GM10847 (cell line): ENCODE data around the gene ELP5.

Experiments
- POLR2A ChIP-seq: IDR thresholded peaks from 2 replicates; pipeline ENCODE4 v1.6.1; 2011; ENCODE audit not compliant: insufficient read length; ENCODE audit errors: extremely low read depth

Gene ELP5

DNA sequence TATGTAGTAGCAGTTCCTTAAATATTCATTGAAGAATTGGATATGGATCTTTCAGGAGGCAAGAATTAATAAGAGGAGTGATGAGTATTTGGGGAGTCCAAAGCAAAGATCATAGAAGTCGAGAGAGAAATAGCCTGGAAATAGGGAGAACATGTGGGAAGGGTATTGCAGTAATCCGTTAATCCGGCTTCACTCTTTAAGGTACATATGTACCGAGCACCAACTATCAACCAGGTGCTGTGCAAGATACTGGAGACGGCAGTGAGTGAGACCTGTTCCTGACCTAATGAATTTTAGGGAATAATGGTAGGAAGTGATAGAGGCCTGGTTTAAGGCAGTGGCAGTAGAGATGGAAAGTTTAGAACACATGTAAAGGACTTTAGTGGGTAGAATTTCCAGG lies 1.1 kb downstream of the ELP5 start:
- TF ChIP-seq POLR2A, result no peak

DNA sequence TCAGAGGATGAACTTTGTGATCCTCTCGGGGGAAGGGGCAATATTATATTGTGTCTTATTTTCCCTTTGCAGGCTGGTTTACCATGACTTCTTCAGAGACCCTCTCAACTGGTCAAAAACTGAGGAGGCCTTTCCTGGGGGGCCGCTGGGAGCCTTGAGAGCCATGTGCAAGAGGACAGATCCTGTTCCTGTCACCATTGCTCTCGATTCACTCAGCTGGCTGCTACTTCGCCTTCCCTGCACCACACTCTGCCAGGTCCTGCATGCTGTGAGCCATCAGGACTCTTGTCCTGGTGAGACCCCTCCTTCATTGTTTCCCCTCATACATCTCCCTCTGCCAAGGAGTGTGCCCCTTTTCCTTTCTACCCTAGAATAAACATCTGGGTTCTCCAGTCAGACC lies 2.5 kb downstream of the ELP5 start:
- TF ChIP-seq POLR2A, result no peak

DNA sequence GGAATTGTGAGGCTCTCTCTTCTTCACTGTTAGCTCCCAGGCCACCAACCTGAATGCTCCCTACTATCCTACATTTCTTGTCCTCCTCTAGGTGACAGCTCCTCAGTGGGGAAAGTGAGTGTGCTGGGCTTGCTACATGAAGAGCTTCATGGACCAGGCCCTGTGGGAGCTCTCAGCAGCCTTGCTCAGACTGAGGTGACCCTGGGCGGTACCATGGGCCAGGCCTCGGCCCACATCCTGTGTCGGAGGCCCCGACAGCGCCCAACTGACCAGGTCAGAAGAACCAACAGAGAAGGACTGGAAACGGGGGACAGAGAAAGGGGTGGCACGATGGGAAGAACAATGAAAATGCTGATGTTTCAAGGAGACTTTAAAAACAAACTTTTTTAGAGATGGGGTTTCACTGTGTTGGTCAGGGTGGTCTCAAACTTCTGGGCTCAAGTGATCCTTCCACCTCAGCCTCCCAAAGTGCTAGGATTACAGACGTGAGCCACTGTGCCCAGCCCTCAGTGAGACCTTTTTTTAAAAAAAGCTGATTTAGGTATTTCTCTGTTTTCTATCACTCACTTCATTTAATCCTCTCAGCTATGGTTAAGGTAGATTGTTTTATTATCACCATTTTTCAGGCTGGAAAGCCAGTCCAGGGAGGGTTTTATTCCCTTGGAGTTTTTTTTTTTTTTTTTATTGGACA lies 4.9 kb downstream of the ELP5 start:
- no peak for TF ChIP-seq POLR2A

DNA sequence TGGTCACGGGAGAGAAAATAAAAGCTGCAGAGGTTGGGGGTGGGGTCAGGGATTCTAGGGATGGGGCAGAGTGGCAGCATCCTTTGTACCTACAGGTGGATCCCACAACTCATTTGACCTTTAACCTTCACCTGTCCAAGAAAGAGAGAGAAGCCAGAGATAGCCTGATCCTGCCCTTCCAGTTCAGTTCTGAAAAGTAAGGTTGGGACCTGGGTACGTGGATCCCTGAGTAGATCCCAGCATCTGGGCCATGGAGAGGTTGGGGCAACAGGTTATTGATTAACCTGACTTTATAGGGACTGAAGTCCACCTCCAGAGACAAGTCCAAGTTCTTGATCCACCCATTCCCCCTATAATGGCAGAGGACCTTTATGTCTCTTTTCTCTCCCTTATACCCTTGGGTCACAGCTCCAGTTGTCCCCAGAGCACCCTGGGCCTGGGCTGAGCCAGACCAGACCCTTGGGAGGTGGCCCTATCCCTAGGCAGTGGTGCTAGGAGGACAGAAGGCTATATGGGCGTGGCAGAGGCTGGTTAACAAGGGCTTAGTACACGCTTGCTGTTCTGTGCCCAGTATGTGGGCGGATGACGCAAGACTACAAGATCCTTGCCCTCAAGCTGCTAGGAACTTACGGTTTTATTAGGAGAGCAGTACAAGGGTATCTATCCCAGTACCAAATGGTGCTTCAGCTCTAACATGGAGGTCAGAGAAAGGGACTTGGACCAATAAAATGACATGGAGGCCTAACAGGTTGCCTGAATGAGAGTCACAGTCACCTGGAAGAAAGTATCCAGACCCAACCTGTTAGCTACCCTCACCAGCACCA lies 6.9 kb downstream of the ELP5 start:
- TF ChIP-seq POLR2A, result no peak

DNA sequence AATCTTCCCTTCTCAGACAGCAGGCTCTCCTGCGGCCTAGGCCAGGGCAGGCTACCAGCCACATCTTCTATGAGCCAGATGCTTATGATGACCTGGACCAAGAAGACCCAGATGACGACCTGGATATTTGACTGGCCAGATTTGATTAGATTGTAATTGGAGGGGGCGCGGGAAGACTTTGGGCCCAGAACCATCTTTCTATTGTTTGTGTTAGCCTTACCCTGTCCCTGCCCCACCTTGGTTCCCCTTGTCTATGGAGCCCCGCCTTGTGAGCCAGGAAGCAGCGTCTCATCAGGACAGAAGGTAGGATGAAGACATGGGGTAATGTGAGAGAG lies 7.5 kb downstream of the ELP5 start:
- TF ChIP-seq POLR2A, result no peak

DNA sequence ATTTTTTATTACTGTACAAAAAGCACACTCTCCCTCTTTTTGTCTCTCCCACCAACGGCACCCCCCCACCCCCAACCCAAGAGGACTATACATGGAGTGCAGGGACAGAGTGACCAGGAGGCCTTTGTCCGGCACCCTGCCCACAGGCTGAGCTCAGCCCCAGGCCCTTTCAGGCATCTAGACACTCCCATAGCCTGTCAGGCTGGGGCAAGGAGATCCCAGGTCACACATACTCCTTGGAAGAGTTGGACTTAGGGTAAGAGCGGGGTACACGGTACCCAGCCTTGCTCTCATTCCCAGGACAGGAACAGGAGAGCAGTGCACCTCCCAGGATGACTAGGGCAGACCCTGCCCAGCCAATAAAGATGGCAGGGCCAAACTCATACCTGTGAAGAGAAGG lies 8.1 kb downstream of the ELP5 start:
- TF ChIP-seq POLR2A, result no peak

DNA sequence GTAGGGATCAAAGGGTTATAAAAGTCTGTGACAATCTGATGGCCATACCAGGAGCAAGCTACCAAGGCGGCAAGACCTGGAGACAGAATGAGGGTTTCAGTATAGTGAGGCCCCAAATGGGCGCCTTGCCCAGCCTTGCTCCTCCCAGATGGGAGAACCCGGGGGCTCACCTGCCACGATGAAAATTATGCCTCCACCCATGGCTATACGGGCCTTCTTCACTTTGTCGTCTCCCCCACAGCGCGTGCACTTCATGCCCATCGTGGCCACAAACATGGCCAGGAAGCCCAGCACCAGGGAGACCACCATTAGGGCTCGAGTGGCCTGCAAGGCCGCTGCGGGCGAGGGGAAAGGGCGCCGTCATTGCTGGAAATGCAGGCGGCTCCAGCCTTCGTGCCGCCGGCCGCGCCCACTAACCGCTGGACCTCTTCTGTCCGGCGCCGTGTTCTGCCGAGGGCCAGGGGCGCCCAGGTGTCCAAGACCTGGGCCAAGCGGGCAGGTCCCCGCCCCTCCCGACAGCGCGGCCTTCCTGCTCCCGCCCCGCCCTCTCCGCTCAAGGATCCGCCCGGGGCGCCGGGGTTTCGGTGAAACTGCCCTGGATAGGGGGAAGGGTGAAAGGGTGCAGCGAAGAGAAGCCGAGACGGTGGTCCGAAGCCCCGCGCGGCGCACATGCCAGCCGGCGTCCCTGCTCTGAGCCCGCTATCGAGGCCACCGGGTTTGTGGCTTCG lies 8.8 kb downstream of the ELP5 start:
- TF ChIP-seq POLR2A, result no peak

DNA sequence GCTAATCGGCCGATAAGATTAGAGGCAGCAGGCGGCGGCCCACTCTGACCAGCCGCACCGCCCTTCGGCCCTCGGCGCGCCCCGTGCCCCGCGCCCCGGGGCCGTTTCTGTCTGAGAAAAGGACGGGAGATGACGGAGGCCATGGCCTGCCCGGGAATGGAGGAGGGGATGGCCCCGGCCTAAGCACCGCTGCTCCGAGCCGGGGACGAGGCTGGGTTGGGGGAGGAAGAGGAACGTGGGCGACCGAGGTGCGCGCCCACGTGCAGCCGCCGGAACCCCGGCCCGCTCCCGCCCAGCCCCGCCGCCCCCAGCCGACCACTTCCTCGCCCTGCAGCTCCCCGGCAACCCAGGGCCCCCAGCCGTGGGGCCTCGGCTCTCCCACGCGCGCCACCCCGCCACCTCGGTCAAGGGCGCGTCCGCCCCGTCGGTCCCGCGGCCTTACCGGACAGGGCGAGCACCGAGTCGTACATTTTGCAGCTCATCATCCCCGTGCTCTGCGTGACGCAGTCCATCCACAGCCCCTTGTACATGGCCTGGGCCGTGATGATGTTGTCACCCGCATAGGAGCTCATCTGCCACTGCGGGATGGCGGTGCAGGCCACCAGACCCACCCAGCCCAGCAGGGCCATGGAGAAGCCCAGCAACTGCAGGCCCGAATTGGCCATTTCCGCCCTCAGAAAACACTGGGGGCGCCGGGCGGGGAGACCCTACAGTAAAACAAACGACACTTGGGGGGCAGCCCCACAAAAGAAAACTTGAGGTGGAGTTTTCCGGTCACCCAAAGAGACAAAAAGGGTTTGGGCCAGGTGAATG lies 9.6 kb downstream of the ELP5 start:
- no peak for TF ChIP-seq POLR2A

DNA sequence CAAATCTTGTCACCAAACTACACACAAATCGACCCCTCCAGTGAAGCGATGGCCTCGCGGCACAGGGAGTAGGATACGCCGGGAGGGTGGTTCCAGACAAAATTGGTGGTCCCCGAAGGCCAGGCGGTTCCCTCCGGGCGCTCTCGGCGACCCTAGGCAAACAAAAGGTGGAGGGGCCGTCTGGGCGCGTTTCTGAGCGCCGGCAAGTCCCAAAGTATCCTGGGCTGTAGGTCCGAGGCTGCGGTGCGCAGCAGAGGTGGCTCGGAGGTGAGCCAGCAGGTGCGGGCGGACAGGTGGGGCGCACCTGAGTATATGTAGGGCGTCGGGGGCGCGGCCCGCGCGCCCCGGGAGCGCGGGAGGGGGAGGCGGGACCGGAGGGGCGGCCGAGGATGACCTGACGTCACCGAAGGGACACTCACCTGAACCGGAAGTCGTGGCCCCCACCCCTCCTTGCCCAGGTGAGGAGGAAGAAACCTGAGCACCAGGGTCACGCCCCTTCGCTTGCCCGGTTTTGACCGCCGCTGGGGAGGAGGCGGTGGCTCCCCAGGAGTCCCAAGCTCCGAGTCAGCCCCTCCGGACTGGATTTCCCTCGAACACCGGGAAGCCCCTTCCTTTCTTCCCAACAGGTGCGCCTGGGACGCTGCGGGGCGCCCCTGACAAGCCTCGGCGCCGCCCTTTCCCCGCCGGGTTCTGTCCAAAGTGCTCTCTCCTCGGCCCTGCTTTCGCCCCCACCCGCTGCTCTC lies 10.3 kb downstream of the ELP5 start, which contains the start of gene CLDN7:
Gene CLDN7 (minus strand): TSS at position 287 of the 743 bp plus-strand sequence. CDS start 435 bp downstream, outside the sequence.
- no peak for TF ChIP-seq POLR2A

DNA sequence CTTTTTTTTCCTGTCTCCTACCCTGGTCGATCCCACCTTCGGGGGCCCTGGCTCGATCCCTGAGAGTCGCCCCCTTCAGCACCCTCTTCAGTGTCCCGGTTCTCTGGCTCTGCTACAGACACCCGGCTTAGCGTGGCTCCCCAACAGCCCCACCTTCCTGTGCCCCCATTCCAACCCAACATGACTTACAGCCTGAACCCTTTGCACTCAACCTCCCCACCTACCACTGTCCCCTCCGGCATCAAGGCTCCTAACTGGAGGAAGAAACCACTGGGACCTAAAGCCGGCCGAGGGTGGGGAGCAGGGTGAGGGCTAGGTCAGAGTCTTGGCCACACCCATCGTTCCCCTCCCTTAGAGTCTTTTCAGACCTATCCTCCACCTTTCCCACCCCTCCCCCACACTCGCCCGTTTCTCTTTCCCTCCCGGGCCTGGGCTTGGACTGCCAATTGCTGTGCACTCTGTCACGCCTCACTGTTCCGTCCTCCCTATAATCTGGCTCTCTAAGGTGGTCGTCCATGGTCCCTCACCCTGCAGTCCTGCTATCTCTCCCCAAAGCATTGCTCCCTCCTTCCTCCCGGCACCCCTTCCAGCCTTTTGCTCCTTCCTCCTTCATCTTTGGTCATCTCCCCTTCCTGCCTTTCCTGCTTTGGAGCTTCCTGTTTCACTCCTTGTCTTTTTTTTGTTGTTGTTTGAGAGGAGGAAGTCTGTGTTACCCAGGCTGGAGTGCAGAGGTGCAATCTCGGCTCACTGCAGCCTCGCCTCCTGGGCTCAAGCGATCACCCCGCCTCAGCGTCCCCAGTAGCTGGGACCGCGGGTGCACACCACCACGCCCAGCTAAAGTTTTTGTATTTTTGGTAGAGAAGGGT lies 11.2 kb downstream of the ELP5 start:
- no peak for TF ChIP-seq POLR2A

DNA sequence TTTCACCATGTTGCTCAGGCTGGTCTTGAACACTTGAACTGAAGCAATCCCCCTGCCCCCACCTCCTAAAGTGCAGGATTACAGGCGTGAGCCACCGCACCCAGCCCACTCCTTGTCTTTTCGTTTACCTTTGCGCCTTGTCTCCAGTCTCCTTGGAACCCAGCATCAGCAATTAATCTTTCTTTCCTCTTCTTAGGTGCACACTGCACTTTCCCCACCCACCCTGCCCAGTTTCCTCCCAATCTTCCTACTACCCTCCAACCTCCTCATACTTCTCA lies 11.7 kb downstream of the ELP5 start:
- TF ChIP-seq POLR2A, result no peak

DNA sequence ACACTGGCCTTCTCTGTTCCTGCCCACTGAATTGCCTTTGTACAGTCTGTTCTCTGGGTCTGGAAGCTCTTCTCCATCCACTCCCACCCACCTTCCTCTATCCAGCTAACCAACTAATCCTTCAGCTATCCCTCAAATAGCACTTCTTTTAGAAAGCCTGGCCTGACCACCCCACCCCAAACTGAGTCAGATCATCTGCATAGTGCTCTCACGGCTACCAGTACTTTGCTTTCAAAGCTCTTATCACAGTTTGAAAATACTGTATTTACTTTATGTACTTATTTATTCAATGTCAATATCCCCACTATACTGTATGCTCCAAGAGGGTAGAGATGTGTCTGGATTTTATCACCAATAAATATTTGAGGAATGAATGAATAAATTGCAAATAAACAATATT lies 14.8 kb downstream of the ELP5 start:
- no peak for TF ChIP-seq POLR2A

DNA sequence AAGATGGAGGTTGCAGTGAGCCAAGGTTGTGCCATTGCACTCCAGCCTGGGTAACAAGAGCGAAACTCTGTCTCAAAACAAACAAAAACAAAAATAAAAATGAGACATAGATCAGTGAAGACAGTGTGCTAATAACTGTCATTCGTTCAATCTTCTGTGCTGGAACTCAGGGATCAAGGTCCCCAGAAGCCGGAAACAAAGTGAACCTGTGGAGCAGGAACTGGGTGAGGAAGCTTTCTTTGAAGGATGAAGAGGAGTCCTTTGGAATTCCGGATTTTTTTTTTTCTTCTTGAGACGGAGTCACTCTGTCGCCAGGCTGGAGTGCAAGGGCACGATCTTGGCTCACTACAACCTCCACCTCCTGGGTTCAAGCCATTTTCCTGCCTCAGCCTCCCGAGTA lies 27.4 kb downstream of the ELP5 start:
- no peak for TF ChIP-seq POLR2A
